ENCODE data around the gene MXI1. TPM values are rescaled to one million over a fixed set of nuclear protein-coding genes. Genes with fewer than 3 reads are reported as not detected.
"Not testable (repeated sequence)": the region's sequence is repeated elsewhere in the genome, so short reads cannot be mapped to it uniquely, and the experiment has no call there.

Gene MXI1
- total and polyA plus RNA-seq, 4 donors, result 9.6 to 52.0 (median 14.2) TPM

DNA sequence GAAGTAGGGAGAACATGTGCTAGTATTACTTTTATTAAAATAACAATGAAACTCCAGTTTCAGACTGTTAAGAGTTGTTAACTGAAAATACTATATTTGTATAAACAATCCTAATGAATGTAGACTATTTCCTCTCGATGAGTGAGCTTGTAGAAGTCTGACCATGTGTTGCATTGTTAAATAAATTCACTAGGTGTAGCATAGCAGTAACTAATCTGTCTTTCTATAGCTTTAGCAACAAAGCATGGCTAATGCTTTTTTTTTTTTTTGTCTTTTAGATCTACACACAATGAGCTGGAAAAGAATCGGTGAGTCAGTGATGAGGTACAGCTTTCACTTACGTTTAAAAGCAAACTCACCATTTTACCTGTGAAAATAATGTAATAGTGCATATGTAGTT lies 37.1 kb downstream of the MXI1 start (continued):
- TF ChIP-seq, protein P1, sequence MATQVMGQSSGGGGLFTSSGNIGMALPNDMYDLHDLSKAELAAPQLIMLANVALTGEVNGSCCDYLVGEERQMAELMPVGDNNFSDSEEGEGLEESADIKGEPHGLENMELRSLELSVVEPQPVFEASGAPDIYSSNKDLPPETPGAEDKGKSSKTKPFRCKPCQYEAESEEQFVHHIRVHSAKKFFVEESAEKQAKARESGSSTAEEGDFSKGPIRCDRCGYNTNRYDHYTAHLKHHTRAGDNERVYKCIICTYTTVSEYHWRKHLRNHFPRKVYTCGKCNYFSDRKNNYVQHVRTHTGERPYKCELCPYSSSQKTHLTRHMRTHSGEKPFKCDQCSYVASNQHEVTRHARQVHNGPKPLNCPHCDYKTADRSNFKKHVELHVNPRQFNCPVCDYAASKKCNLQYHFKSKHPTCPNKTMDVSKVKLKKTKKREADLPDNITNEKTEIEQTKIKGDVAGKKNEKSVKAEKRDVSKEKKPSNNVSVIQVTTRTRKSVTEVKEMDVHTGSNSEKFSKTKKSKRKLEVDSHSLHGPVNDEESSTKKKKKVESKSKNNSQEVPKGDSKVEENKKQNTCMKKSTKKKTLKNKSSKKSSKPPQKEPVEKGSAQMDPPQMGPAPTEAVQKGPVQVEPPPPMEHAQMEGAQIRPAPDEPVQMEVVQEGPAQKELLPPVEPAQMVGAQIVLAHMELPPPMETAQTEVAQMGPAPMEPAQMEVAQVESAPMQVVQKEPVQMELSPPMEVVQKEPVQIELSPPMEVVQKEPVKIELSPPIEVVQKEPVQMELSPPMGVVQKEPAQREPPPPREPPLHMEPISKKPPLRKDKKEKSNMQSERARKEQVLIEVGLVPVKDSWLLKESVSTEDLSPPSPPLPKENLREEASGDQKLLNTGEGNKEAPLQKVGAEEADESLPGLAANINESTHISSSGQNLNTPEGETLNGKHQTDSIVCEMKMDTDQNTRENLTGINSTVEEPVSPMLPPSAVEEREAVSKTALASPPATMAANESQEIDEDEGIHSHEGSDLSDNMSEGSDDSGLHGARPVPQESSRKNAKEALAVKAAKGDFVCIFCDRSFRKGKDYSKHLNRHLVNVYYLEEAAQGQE (IDR thresholded peaks at IDR 0.05), result no peak
- TF ChIP-seq EGR1 (IDR thresholded peaks at IDR 0.05; ENCODE audit: low read depth in 2 of 2), result no peak

DNA sequence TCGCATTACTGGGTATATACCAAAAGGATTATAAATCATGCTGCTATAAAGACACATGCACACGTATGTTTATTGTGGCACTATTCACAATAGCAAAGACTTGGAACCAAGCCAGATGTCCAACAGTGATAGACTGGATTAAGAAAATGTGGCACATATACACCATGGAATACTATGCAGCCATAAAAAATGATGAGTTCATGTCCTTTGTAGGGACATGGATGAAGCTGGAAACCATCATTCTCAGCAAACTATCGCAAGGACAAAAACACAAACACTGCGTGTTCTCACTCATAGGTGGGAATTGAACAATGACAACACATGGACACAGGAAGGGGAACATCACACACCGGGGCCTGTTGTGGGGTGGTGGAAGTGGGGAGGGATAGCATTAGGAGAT lies 40.4 kb downstream of the MXI1 start:
- DNase-seq (ENCODE audit: low spot score); H3K36me3 ChIP-seq (ENCODE audit: control insufficient read depth in 4 of 4, insufficient read depth in 3 of 4, low read depth in 1 of 4, low read length in 3 of 4); H3K4me3 ChIP-seq (ENCODE audit: low read depth in 1 of 3, low read length in 3 of 3); H3K27me3 ChIP-seq (ENCODE audit: control insufficient read depth in 4 of 4, insufficient read depth in 4 of 4, low read length in 3 of 4); H3K9ac ChIP-seq (ENCODE audit: low read depth in 1 of 2, low read length in 2 of 2); H3K27ac ChIP-seq (ENCODE audit: low read depth in 1 of 2, low read length in 2 of 2); H3K9me3 ChIP-seq (ENCODE audit: control insufficient read depth in 4 of 4, low read length in 3 of 4); H3K4me1 ChIP-seq (ENCODE audit: control insufficient read depth in 4 of 4, insufficient read depth in 4 of 4, low read length in 3 of 4): not testable (repeated sequence)
- 98% methylated on average over 4 of the region's 5 CpGs for WGBS

DNA sequence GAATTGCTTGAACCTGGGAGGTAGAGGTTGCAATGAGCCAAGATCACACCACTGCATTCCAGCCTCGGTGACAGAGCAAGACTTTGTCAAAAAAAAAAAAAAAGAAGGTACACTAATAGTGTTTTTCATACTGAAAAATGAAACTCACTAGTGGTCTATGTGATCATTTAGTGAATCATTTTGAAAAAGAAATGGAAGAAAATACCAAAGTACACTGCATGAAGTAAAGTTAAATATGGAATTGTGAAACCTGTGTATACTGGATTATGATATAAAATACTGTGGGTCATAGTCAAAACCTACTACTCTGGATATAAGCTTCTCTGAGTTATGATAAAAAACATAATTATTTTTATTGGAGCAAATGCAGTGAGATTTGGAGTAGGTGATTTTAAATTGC lies 42.1 kb downstream of the MXI1 start:
- not testable (repeated sequence) for DNase-seq (ENCODE audit: low spot score); H3K27ac ChIP-seq (ENCODE audit: low read depth in 1 of 2, low read length in 2 of 2); H3K9me3 ChIP-seq (ENCODE audit: control insufficient read depth in 4 of 4, low read length in 3 of 4); H3K4me3 ChIP-seq (ENCODE audit: low read depth in 1 of 3, low read length in 3 of 3); H3K36me3 ChIP-seq (ENCODE audit: control insufficient read depth in 4 of 4, insufficient read depth in 3 of 4, low read depth in 1 of 4, low read length in 3 of 4); H3K9ac ChIP-seq (ENCODE audit: low read depth in 1 of 2, low read length in 2 of 2); H3K4me1 ChIP-seq (ENCODE audit: control insufficient read depth in 4 of 4, insufficient read depth in 4 of 4, low read length in 3 of 4); H3K27me3 ChIP-seq (ENCODE audit: control insufficient read depth in 4 of 4, insufficient read depth in 4 of 4, low read length in 3 of 4)
- 80% methylated on average over 1 of the region's 1 CpG for WGBS

DNA sequence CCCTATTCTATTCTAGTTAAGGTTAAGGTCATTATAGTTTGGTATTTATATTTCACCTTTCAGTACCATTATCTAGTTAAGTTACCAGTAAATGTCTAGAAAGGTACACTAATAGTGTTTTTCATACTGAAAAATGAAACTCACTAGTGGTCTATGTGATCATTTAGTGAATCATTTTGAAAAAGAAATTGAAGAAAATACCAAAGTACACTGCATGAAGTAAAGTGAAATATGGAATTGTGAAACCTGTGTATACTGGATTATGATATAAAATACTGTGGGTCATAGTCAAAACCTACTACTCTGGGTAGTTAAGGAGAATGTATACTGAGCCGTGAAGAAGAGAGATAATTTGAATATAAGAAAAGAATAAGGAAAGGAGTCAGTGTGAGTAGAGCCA lies 44.0 kb downstream of the MXI1 start:
- not testable (repeated sequence) for H3K4me3 ChIP-seq (ENCODE audit: low read depth in 1 of 3, low read length in 3 of 3); H3K36me3 ChIP-seq (ENCODE audit: control insufficient read depth in 4 of 4, insufficient read depth in 3 of 4, low read depth in 1 of 4, low read length in 3 of 4); H3K27me3 ChIP-seq (ENCODE audit: control insufficient read depth in 4 of 4, insufficient read depth in 4 of 4, low read length in 3 of 4); DNase-seq (ENCODE audit: low spot score); H3K4me1 ChIP-seq (ENCODE audit: control insufficient read depth in 4 of 4, insufficient read depth in 4 of 4, low read length in 3 of 4); H3K27ac ChIP-seq (ENCODE audit: low read depth in 1 of 2, low read length in 2 of 2); H3K9ac ChIP-seq (ENCODE audit: low read depth in 1 of 2, low read length in 2 of 2); H3K9me3 ChIP-seq (ENCODE audit: control insufficient read depth in 4 of 4, low read length in 3 of 4)
- WGBS, result 96% methylated on average over 1 of the region's 1 CpG

DNA sequence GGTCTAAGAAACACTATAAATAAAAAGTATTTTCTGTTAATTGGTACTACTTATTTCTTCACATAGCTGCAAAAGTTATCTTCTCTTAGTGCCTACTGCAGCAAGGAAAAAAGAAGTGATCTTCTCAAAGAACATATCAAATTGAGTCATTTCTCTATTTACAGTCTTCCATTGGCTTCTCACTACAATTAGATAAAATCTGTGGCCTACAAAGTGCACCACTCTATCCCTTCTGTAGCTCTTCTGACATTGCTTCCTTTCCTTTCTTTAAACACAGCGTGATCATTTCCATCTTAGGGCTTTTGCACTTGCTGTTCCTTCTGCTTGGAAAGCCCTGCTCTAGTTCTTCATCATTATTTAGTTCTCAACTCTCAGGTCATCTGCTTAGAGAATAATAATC lies 44.7 kb downstream of the MXI1 start:
- 92% methylated on average over 1 of the region's 1 CpG for WGBS
- H3K9ac ChIP-seq (ENCODE audit: low read depth in 1 of 2, low read length in 2 of 2), result no peak overlapping the region
- no peak overlapping the region for H3K27ac ChIP-seq (ENCODE audit: low read depth in 1 of 2, low read length in 2 of 2)
- no peaks in the 10 kb centered on the region for H3K9me3 ChIP-seq (ENCODE audit: control insufficient read depth in 4 of 4, low read length in 3 of 4)
- DNase-seq (ENCODE audit: low spot score), result no peak
- no peaks in the 10 kb centered on the region for H3K36me3 ChIP-seq (ENCODE audit: control insufficient read depth in 4 of 4, insufficient read depth in 3 of 4, low read depth in 1 of 4, low read length in 3 of 4)
- no peaks in the 10 kb centered on the region for H3K27me3 ChIP-seq (ENCODE audit: control insufficient read depth in 4 of 4, insufficient read depth in 4 of 4, low read length in 3 of 4)
- no peak overlapping the region for H3K4me3 ChIP-seq (ENCODE audit: low read depth in 1 of 3, low read length in 3 of 3)
- no peaks in the 10 kb centered on the region for H3K4me1 ChIP-seq (ENCODE audit: control insufficient read depth in 4 of 4, insufficient read depth in 4 of 4, low read length in 3 of 4)
- TF ChIP-seq, protein P2, sequence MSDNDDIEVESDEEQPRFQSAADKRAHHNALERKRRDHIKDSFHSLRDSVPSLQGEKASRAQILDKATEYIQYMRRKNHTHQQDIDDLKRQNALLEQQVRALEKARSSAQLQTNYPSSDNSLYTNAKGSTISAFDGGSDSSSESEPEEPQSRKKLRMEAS (IDR thresholded peaks at IDR 0.05), result no peak
- TF ChIP-seq JUND (IDR thresholded peaks at IDR 0.05), result no peak
